Common myeloid progenitor, CD34-positive (primary cell): ENCODE measurements around the gene KMT2D.

Experiments used
- CTCF ChIA-PET: fragments of 350-600 bp; sonication (Branson Sonifier 250); formaldehyde crosslinking; loops from one replicate; lab custom pipeline; 2021; ENCODE audit warnings: antibody characterized with exemption; lab: Charles Lee
- POLR2A ChIA-PET: fragments of 350-600 bp; sonication (Branson Sonifier 250); formaldehyde crosslinking; loops from one replicate; lab custom pipeline; 2021; ENCODE audit warnings: antibody characterized with exemption; lab: Charles Lee
- DNase-seq, 3 donors: peaks; one replicate each; pipeline versions ENCODE4 v3.0.0 to v3.0.0-alpha.2; 2013
- H3K27ac ChIP-seq, 2 experiments: 1 replicate in 1 of 2; 2 replicates in 1 of 2; pipeline ENCODE4 v1.7.0; 2013; ENCODE audit warnings: inconsistent platforms in 2 of 2, low read length in 2 of 2, mild to moderate bottlenecking in 2 of 2, low read depth in 1 of 2, moderate library complexity in 1 of 2; ENCODE audit not compliant: severe bottlenecking in 2 of 2, insufficient read depth in 1 of 2, poor library complexity in 1 of 2
- H3K27me3 ChIP-seq, 5 experiments: replicated peaks in 2 of 5; 1 replicate in 3 of 5; 2 replicates in 2 of 5; pipeline versions ENCODE4 v1.6.1 to v1.7.0; 2013; ENCODE audit warnings: low read length in 4 of 5, mild to moderate bottlenecking in 2 of 5, moderate library complexity in 2 of 5, inconsistent platforms in 1 of 5; ENCODE audit not compliant: insufficient read depth in 5 of 5, control insufficient read depth in 4 of 5
- H3K36me3 ChIP-seq, 4 experiments: 1 replicate in 2 of 4; 2 replicates in 2 of 4; pipeline versions ENCODE4 v1.6.1 to v1.7.0; 2013; ENCODE audit warnings: low read length in 3 of 4, control low read depth in 1 of 4, mild to moderate bottlenecking in 1 of 4; ENCODE audit not compliant: control insufficient read depth in 4 of 4, insufficient read depth in 4 of 4
- H3K4me1 ChIP-seq, 4 experiments: 1 replicate in 3 of 4; 2 replicates in 1 of 4; pipeline versions ENCODE4 v1.6.1 to v1.7.1; 2013; ENCODE audit warnings: low read length in 3 of 4, mild to moderate bottlenecking in 3 of 4, control low read depth in 1 of 4, inconsistent platforms in 1 of 4, moderate library complexity in 1 of 4; ENCODE audit not compliant: control insufficient read depth in 4 of 4, insufficient read depth in 4 of 4; ENCODE audit errors: control extremely low read depth in 1 of 4
- H3K4me3 ChIP-seq, 7 experiments: 1 replicate in 4 of 7; 2 replicates in 3 of 7; pipeline versions ENCODE4 v1.5.1 to v1.7.0; 2013; ENCODE audit warnings: mild to moderate bottlenecking in 7 of 7, low read length in 6 of 7, moderate library complexity in 6 of 7, inconsistent platforms in 2 of 7, low read depth in 2 of 7, control low read depth in 1 of 7; ENCODE audit not compliant: insufficient read depth in 4 of 7, control insufficient read depth in 1 of 7; ENCODE audit errors: extremely low read depth in 1 of 7
- H3K9me3 ChIP-seq, 5 experiments: 1 replicate in 4 of 5; 2 replicates in 1 of 5; pipeline versions ENCODE4 v1.6.1 to v1.7.1; 2013; ENCODE audit warnings: low read length in 4 of 5, mild to moderate bottlenecking in 2 of 5, inconsistent platforms in 1 of 5, low read depth in 1 of 5, moderate library complexity in 1 of 5; ENCODE audit not compliant: control insufficient read depth in 4 of 5, insufficient read depth in 2 of 5; ENCODE audit errors: control extremely low read depth in 1 of 5
- WGBS: methylation state at CpG from one replicate; pipeline ENCODE4 v1.1.5; 2013; ENCODE audit not compliant: insufficient coverage; 5-methylcytosine and 5-hydroxymethylcytosine counted together

The KMT2D gene

DNA sequence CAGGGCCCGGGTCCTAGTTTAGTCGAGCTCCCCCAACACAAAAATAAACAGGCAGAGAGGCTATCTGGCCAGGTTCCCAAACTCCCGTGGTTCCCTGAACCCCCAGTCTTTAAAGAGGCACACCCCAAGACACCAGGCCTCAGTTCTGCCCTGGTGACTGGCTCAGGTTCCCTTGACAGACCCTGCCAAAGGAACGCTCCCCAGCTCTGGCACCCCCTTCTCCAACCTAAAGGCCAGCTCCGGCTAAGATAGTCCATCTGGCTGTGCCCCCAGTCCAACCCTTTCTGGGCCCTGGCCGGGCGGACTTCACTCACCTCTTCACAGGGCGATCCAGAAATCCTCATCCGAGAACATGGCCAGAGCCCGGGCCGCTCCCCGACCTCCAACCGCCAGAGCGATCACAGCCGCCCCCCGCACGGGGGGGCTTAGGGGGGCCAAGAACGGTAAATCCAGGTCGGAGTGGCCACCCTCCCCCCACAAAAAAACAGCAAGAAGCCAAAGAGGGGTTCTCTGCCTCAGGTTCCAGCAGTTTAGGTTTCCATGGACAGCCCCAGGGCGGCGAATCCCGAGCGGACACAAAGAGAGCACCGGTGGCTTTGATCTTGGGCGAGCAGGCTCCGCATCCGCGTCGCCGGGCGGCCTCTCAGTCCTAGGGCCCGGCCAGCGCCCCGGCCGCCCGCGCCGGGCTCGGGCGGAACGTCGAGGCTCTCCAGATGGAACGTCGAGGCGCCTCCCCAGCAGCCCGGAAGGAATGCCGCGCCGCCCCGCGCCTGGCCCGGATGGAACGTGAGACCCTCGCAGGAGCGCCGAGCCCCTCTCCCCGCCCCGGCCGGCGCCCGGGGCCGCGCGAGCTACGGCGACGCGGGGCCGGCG is 1.1 kb downstream of the KMT2D start:
- peak overlapping the region; percentile 95 to 99 for H3K27ac ChIP-seq
- peaks cover 31 to 57% (median 51%) of the 10 kb centered on the region in 4 experiments for H3K4me1 ChIP-seq
- CTCF ChIA-PET, result interaction anchor here (1.5 to 2.6 kb wide), 8 partner anchors 8 to 123 kb away, joined by 4 to 10 read pairs (median 5); no protein-coding TSS in a partner anchor
- peak in 2 of 3 donors; percentile 26 to 46 for DNase-seq
- peak overlapping the region; percentile 89 to 98 (median 95) for H3K4me3 ChIP-seq
- H3K27me3 ChIP-seq, result no peaks in the 10 kb centered on the region
- H3K36me3 ChIP-seq, result peaks cover 0 to 11% (median 4%) of the 10 kb centered on the region in 4 experiments
- POLR2A ChIA-PET, result interaction anchor here (0.6 to 1.0 kb wide), 2 partner anchors 140 to 176 kb away, joined by 3 to 4 read pairs; no protein-coding TSS in a partner anchor
- no peaks in the 10 kb centered on the region for H3K9me3 ChIP-seq
- WGBS, result under 1% methylated on average over 49 of the region's 70 CpGs

GRCh38 chr12:49059045-49059298 is 1.6 kb downstream of the KMT2D start:
- peaks cover 31 to 57% (median 51%) of the 10 kb centered on the region in 4 experiments for H3K4me1 ChIP-seq
- H3K4me3 ChIP-seq, result peak overlapping the region; percentile 89 to 98 (median 95)
- no peak for DNase-seq
- no peaks in the 10 kb centered on the region for H3K27me3 ChIP-seq
- ChIA-PET CTCF (interaction anchor here (1.1 to 2.6 kb wide), 11 partner anchors 9 to 123 kb away, joined by 3 to 11 read pairs (median 5); no protein-coding TSS in a partner anchor), POLR2A (interaction anchor here (0.6 to 1.0 kb wide), 4 partner anchors 11 to 176 kb away, joined by 3 to 4 read pairs (median 4); partner anchors contain the start of genes RHEBL1 and TUBA1B)
- peaks cover 0 to 17% (median 9%) of the 10 kb centered on the region in 4 experiments for H3K36me3 ChIP-seq
- no peaks in the 10 kb centered on the region for H3K9me3 ChIP-seq
- 0% methylated on average over 1 of the region's 1 CpG for WGBS
- peak overlapping the region; percentile 95 to 99 for H3K27ac ChIP-seq

DNA sequence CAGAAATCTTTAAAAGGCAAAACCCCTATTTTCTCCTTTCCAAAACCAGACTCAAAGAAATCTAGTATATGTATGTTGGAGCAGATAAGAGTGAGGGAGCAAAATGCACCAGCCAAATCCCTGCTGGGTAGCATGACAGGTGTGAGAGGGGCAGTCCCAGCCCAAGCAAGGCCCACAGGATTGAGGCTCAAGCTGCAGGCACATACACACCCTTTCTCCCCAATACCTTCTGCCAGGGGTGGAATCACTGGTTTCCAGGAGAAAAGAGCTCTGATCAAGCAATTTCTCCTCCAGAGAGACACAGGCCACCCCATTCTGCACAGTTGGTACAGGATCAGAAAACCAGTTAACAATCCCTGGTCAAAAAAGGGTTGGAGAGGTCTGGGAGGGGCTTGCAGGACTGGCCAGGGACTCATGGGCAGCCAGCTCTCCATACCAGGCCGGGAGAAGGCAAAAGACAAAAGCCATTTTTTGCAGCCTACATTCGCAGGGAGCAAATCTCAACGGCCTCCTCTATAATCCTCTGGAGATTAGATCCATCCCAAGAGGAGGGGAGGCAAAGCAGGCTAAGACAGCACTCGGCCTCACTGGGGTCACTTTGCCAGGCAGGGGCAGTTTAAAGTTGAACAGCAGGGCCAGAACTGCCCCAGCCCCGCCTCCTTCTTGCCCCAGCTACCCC is 2.1 kb downstream of the KMT2D start:
- Histone ChIP-seq H3K27ac (peak overlapping the region; percentile 95 to 99), H3K27me3 (no peaks in the 10 kb centered on the region), H3K4me3 (peak overlapping the region; percentile 89 to 98 (median 95)), H3K9me3 (no peaks in the 10 kb centered on the region), H3K4me1 (peaks cover 31 to 57% (median 51%) of the 10 kb centered on the region in 4 experiments), H3K36me3 (peaks cover 0 to 21% (median 14%) of the 10 kb centered on the region in 4 experiments)
- no peak for DNase-seq
- CTCF ChIA-PET, result interaction anchor here (0.8 to 2.6 kb wide), 13 partner anchors 9 to 122 kb away, joined by 3 to 11 read pairs (median 5); partner anchors contain the start of gene RHEBL1
- WGBS, result 6% methylated on average over 4 of the region's 5 CpGs
- POLR2A ChIA-PET, result interaction anchor here (0.5 to 1.0 kb wide), 5 partner anchors 11 to 1480 kb away, joined by 3 to 7 read pairs (median 4); partner anchors contain the start of genes RHEBL1 and TUBA1B

DNA sequence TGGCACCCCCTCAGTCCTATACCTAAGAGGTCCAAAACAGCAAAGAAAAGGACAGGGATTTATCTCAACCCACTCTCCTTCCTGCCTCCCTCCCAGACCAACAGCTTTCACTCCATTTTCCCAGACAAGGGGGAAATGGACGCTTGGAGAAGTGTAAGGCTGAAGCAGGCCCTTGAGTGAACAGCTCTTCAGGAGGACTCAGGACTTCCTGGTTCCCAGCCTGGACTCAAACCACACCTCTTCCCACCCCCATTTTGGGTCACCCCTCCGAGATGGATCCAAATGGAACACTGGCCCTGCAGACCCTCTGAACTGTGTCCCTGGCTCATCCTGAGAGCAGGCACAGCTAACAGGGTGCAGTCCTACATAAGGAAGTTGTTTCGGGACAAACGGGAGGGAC is 2.7 kb downstream of the KMT2D start:
- Histone ChIP-seq H3K27ac (peak overlapping the region; percentile 95 to 99), H3K4me3 (peak overlapping the region; percentile 32 to 98 (median 91)), H3K9me3 (no peaks in the 10 kb centered on the region), H3K27me3 (no peaks in the 10 kb centered on the region), H3K36me3 (peaks cover 3 to 28% (median 20%) of the 10 kb centered on the region in 4 experiments), H3K4me1 (peaks cover 31 to 57% (median 51%) of the 10 kb centered on the region in 4 experiments)
- DNase-seq, result no peak
- POLR2A ChIA-PET, result interaction anchor here (0.5 to 1.0 kb wide), 2 partner anchors 73 to 1480 kb away, joined by 3 to 7 read pairs; partner anchors contain the start of gene TUBA1B
- CTCF ChIA-PET, result interaction anchor here (0.8 to 4.9 kb wide), 10 partner anchors 10 to 60 kb away, joined by 3 to 38 read pairs (median 6); partner anchors contain the start of gene RHEBL1
- 0% methylated on average over 1 of the region's 4 CpGs for WGBS

DNA sequence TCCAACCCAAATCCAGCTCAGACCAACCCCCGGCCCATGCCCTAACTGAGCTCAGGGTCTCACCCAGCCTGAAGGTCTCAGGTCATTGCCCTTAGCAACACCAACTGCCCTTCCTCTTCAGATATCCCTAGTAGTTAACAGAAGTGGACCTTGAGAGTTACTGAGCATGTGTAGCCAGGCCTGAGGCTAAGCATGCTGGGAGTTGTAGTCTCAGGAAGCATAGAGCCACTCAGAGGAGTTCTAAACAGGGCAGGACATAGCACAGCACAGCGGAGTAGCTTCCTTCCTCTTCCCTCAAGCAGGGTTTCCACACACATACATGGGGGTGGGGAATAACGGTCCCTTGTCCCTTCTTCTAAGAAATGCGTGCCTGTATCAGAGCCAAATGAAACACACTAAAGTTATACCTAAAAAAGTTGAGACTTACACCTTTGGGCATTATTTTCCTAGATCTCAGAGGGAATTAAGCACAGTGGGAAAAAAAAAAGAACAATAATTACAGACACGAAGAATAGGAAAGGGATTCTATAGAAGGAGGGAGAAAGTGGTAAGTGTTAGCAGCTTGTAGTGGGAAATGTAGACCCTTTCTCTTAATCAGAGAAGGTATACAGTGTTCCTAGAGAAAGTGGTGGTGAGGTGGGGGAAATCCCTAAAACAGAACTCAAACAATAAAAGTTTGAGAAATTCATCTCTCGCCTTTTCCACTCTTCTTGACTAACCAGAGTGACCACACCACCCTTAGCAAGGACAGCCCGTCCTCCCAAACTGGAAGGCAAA is 4.4 kb downstream of the KMT2D start:
- Histone ChIP-seq H3K9me3 (no peaks in the 10 kb centered on the region), H3K4me1 (peaks cover 31 to 50% (median 46%) of the 10 kb centered on the region in 4 experiments), H3K27ac (peak overlapping the region; percentile 25 to 99), H3K36me3 (peaks cover 7 to 45% (median 37%) of the 10 kb centered on the region in 4 experiments), H3K27me3 (no peaks in the 10 kb centered on the region), H3K4me3 (peak overlapping the region in 6 of 7 experiments; percentile 41 to 98 (median 90))
- ChIA-PET POLR2A (interaction anchor here (0.6 to 0.7 kb wide), 2 partner anchors 75 to 374 kb away, joined by 3 read pairs; partner anchors contain the start of genes KANSL2 and TUBA1B), CTCF (interaction anchor here (0.6 to 4.9 kb wide), 7 partner anchors 9 to 54 kb away, joined by 3 to 38 read pairs (median 3); no protein-coding TSS in a partner anchor)
- peak; percentile 72 to 85 (median 80) for DNase-seq
- WGBS, result 49% methylated on average over 2 of the region's 7 CpGs

DNA sequence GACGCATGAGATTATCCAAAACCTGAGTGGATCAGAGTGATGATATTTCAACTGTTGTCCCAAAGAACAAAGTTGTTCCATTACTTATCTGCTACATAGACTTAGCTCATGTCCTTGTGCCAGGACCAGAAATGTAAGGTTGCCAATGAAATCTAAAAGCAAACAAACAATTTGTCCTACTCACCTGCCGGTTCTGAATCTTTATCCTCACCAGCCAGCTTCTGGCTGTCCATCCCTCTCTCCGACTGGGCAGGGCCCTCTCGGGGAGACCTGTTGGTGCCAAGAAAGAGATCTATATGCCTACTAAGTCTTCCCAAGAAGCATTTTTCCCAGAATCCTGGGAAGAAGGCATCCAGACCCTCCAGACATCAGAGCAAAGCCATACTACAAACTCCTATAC is 5.5 kb downstream of the KMT2D start:
- no peaks in the 10 kb centered on the region for H3K9me3 ChIP-seq
- H3K4me3 ChIP-seq, result peak overlapping the region in 1 of 7 experiments; percentile 95
- H3K27me3 ChIP-seq, result no peaks in the 10 kb centered on the region
- WGBS, result 100% methylated on average over 3 of the region's 4 CpGs
- ChIA-PET POLR2A (no interaction called here), CTCF (interaction anchor here (1.0 to 4.9 kb wide), 7 partner anchors 9 to 35 kb away, joined by 3 to 38 read pairs (median 3); no protein-coding TSS in a partner anchor)
- DNase-seq, result no peak
- peaks cover 9 to 56% (median 46%) of the 10 kb centered on the region in 4 experiments for H3K36me3 ChIP-seq
- H3K4me1 ChIP-seq, result peaks cover 31 to 46% (median 42%) of the 10 kb centered on the region in 4 experiments
- H3K27ac ChIP-seq, result peak overlapping the region in 1 of 2 experiments; percentile 99
